ENCODE measurements around the gene GRIN2A.

DNA sequence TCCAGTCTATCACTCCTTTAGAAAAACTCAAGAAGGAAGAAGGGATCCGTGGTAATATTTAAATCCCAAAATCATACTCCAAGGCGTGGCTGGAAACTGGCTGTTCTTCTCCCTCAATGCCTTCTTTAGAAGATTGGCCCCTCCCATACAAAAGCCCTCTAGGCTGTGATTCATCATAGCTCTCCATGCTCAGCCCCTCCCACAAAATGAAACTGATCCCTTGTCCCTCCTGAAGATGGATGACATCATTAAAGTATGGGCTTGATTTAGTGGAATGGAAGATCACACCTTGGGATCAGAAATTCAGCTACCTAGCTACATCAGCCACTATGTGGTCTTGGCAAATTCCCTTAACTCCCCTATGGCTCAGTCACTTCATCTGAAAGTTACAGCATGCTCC, 4.1 kb downstream of the GRIN2A start:
- TF ChIP-seq EP300 (IDR thresholded peaks at IDR 0.05) = no peak
- TF ChIP-seq, protein P1, sequence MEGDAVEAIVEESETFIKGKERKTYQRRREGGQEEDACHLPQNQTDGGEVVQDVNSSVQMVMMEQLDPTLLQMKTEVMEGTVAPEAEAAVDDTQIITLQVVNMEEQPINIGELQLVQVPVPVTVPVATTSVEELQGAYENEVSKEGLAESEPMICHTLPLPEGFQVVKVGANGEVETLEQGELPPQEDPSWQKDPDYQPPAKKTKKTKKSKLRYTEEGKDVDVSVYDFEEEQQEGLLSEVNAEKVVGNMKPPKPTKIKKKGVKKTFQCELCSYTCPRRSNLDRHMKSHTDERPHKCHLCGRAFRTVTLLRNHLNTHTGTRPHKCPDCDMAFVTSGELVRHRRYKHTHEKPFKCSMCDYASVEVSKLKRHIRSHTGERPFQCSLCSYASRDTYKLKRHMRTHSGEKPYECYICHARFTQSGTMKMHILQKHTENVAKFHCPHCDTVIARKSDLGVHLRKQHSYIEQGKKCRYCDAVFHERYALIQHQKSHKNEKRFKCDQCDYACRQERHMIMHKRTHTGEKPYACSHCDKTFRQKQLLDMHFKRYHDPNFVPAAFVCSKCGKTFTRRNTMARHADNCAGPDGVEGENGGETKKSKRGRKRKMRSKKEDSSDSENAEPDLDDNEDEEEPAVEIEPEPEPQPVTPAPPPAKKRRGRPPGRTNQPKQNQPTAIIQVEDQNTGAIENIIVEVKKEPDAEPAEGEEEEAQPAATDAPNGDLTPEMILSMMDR (IDR thresholded peaks at IDR 0.05) = no peak
